OCI-LY7 (cell line): Measurements from ENCODE around the gene MPRIP. TPM values are rescaled to one million over a fixed set of nuclear protein-coding genes. Genes with fewer than 3 reads are reported as not detected.
A peak's percentile ranks its signal among the peaks of the same experiment; 100 is the strongest.

Source experiments
- BruUV-seq: library from RNA; stranded (reverse); fragments of 400-500 nt; replicated peaks from 2 replicates; lab custom pipeline; 2021; lab: Mats Ljungman, UMichigan
- CTCF ChIA-PET: fragments of 300-600 bp; sonication (Branson Sonifier 250); formaldehyde crosslinking; loops from one replicate; lab custom pipeline; 2022; ENCODE audit warnings: antibody characterized with exemption; ENCODE audit not compliant: unreplicated experiment; lab: Charles Lee
- POLR2A ChIA-PET: fragments of 300-600 bp; sonication (Branson Sonifier 250); formaldehyde crosslinking; loops from one replicate; lab custom pipeline; 2022; ENCODE audit warnings: antibody characterized with exemption; lab: Charles Lee
- DNase-seq: peaks from one replicate; pipeline ENCODE4 v3.0.0-alpha.2; 2015; ENCODE audit warnings: low spot score
- H2AFZ ChIP-seq: fragments of 200-600 bp; sonication (generic), shearing (Covaris generic); 2 replicates; pipeline ENCODE4 v1.6.1; 2014; ENCODE audit warnings: mild to moderate bottlenecking, antibody characterized with exemption, low read length, moderate library complexity
- H3K27ac ChIP-seq: fragments of 200-600 bp; sonication (generic); 2 replicates; pipeline ENCODE4 v1.5.1; 2014; ENCODE audit warnings: mixed run types, low read depth, mild to moderate bottlenecking, moderate library complexity, low read length, inconsistent platforms; ENCODE audit not compliant: poor library complexity, severe bottlenecking
- H3K36me3 ChIP-seq: fragments of 200-600 bp; sonication (generic); 2 replicates; pipeline ENCODE4 v1.6.1; 2014; ENCODE audit warnings: mild to moderate bottlenecking, antibody characterized with exemption, low read length, moderate library complexity, mixed read lengths; ENCODE audit not compliant: insufficient read depth
- H3K4me1 ChIP-seq: fragments of 200-600 bp; sonication (generic); 2 replicates; pipeline ENCODE4 v1.5.1; 2014; ENCODE audit warnings: mild to moderate bottlenecking, low read length; ENCODE audit not compliant: insufficient read depth, poor library complexity, severe bottlenecking
- H3K4me2 ChIP-seq: fragments of 200-600 bp; sonication (generic); 2 replicates; pipeline ENCODE4 v1.6.1; 2014; ENCODE audit warnings: mild to moderate bottlenecking, low read length
- H3K4me3 ChIP-seq: fragments of 200-600 bp; sonication (generic); 2 replicates; pipeline ENCODE4 v1.5.1; 2014; ENCODE audit warnings: mild to moderate bottlenecking, low read depth, low read length; ENCODE audit not compliant: poor library complexity, severe bottlenecking
- H3K79me2 ChIP-seq: fragments of 200-600 bp; sonication (generic); 2 replicates; pipeline ENCODE4 v1.6.1; 2016; ENCODE audit warnings: low read depth, mild to moderate bottlenecking, low read length, moderate library complexity, mixed read lengths; ENCODE audit not compliant: insufficient read depth
- H3K9me2 ChIP-seq: fragments of 200-600 bp; sonication (generic); 2 replicates; pipeline ENCODE4 v1.6.1; 2016; ENCODE audit warnings: mild to moderate bottlenecking, low read length, mixed read lengths; ENCODE audit not compliant: insufficient read depth
- H3K9me3 ChIP-seq: fragments of 200-600 bp; sonication (generic); 2 replicates; pipeline ENCODE4 v1.6.1; 2014; ENCODE audit warnings: mild to moderate bottlenecking, mixed run types, low read length, mixed read lengths
- H4K20me1 ChIP-seq: fragments of 200-600 bp; sonication (generic); 2 replicates; pipeline ENCODE4 v1.6.1; 2014; ENCODE audit warnings: mild to moderate bottlenecking, antibody characterized with exemption, low read length, moderate library complexity, mixed read lengths; ENCODE audit not compliant: insufficient read depth
- CTCF ChIP-seq: fragments of 200-600 bp; sonication (generic); conservative IDR thresholded peaks from 2 replicates; pipeline ENCODE4 v1.5.1; 2014; ENCODE audit warnings: mild to moderate bottlenecking, antibody characterized with exemption, low read length, moderate library complexity, mixed read lengths
- EZH2phosphoT487 ChIP-seq: fragments of 200-600 bp; sonication (generic); IDR thresholded peaks from 2 replicates; pipeline ENCODE4 v1.6.1; 2018; ENCODE audit warnings: low read depth, borderline replicate concordance, mild to moderate bottlenecking, mixed run types, antibody characterized with exemption, low read length, moderate library complexity, mixed read lengths
- intact Hi-C: fragments of 100-400 bp; cut with micrococcal nuclease; formaldehyde crosslinking; loops from one replicate; pipeline ENCODE4 v1.10.0; 2022; ENCODE audit not compliant: unreplicated experiment
- total RNA-seq, 2 experiments: library from RNA; depleted of rRNA in 1 of 2; stranded (reverse); fragments of >200 nt in 1 of 2; shearing (Covaris generic) in 1 of 2; gene quantifications; 2 replicates each; pipeline ENCODE4 v1.2.3, GENCODE V29; 2014 to 2022

MPRIP gene
- total RNA-seq, 2 experiments from 2014 or later = 73.3 to 109 TPM

GRCh38 chr17:17119106-17119505 lies 76.8 kb downstream of the MPRIP start:
- Histone ChIP-seq H3K9me2 (no peaks in the 10 kb centered on the region), H3K9me3 (no peaks in the 10 kb centered on the region), H3K79me2 (no peaks in the 10 kb centered on the region), H3K4me1 (peaks cover 20% of the 10 kb centered on the region), H3K4me2 (no peak overlapping the region), H2AFZ (no peak overlapping the region), H3K4me3 (no peak overlapping the region), H3K27ac (no peak overlapping the region), H4K20me1 (no peaks in the 10 kb centered on the region), H3K36me3 (no peaks in the 10 kb centered on the region)
- intact Hi-C loops = no loop called here
- no TSS peak for BruUV-seq
- ChIA-PET CTCF (no interaction called here), POLR2A (no interaction called here)
- TF ChIP-seq EZH2phosphoT487 (no peak), CTCF (no peak)
- no peak for DNase-seq

- no peak overlapping the region for H3K4me2 ChIP-seq
- CTCF ChIA-PET = no interaction called here
Observed at GRCh38 chr17:17119533-17119932, 77.3 kb downstream of the MPRIP start.

More at GRCh38 chr17:17119533-17119932, 77.3 kb downstream of the MPRIP start:
- Histone ChIP-seq H3K4me3 (no peak overlapping the region), H3K79me2 (no peaks in the 10 kb centered on the region), H3K4me1 (peaks cover 20% of the 10 kb centered on the region), H2AFZ (no peak overlapping the region), H3K27ac (no peak overlapping the region), H3K9me2 (no peaks in the 10 kb centered on the region), H3K9me3 (no peaks in the 10 kb centered on the region), H4K20me1 (no peaks in the 10 kb centered on the region), H3K36me3 (no peaks in the 10 kb centered on the region)
- DNase-seq = peak; percentile 45
- no peak for TF ChIP-seq EZH2phosphoT487
- TF ChIP-seq CTCF = no peak
- intact Hi-C loops = no loop called here
- POLR2A ChIA-PET = no interaction called here
- BruUV-seq = no TSS peak
